Measurements from ENCODE around the gene OPA3. TPM values are rescaled to one million over a fixed set of nuclear protein-coding genes. Genes with fewer than 3 reads are reported as not detected.

Gene OPA3
- total and polyA plus RNA-seq, 11 donors: 13.1 to 30.4 (median 22.3) TPM

DNA sequence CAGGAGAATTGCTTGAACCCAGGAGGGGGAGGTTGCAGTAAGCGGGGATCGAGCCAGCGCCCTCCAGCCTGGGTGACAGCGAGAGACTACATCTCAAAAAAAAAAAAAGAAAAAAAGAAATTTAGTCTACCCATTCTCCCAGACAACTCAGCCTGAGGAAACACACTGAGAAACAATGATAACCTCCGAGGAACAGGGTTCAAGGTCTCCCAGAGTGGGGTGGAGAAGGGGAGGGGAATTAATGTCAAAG lies 78.7 kb downstream of the OPA3 start:
- DNase-seq: no peak
- intact Hi-C loops (cut with DNase I): loop anchor here in 3 of 10 donors (5.0 kb wide), 3 partner anchors 76 to 186 kb away; partner anchors contain the start of genes OPA3 (in 2 of the 3), QPCTL (in 1 of the 3) and SNRPD2 (in 1 of the 3)

DNA sequence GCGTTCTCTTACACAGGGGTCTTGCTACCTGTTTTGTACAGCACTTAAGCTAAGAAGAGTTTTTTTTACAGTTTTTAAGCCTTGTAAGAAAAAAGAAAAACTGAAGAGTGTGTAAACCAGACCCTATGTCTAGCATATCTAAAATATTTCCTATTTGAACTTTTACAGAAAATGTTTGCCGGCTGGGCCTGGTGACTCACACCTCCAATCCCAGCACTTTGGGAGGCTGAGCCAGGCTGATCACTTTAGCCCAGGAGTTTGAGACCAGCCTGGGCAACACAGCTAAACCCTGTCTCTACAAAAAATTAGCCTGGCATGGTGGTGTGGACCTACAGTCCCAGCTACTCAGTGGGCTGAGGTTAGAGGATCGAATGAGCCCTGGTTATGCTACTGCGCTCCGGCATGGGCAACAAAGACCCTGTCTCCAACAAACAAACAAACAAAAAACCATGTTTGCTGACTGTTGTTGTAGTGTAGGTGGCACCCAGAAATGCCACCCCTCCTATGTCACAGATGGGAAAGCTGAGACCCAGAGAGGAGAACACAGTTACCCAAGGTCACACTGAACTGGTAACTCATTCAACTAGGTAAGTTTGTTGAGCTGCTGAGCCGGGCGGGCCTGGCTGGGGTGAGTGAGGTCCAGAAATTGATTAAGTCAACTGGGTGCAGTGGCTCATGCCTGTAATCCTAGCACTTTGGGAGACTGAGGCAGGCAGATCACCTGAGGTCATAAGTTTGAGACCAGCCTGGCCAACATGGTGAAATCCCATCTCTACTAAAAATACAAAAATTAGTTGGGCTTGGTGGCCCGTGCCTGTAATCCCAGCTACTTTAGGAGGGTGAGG lies 79.2 kb downstream of the OPA3 start:
- ATAC-seq (no peak), DNase-seq (no peak)
- H3K27ac ChIP-seq: peak overlapping the region in 8 of 12 donors; percentile 9 to 99 (median 97)
- peaks cover 0 to under 1% (median 0%) of the 10 kb centered on the region in 9 donors for H3K27me3 ChIP-seq
- H3K4me1 ChIP-seq: peaks cover 0 to 47% (median 12%) of the 10 kb centered on the region in 12 donors
- TF ChIP-seq POLR2A (IDR thresholded peaks at IDR 0.05): no peak
- TF ChIP-seq, protein P1, sequence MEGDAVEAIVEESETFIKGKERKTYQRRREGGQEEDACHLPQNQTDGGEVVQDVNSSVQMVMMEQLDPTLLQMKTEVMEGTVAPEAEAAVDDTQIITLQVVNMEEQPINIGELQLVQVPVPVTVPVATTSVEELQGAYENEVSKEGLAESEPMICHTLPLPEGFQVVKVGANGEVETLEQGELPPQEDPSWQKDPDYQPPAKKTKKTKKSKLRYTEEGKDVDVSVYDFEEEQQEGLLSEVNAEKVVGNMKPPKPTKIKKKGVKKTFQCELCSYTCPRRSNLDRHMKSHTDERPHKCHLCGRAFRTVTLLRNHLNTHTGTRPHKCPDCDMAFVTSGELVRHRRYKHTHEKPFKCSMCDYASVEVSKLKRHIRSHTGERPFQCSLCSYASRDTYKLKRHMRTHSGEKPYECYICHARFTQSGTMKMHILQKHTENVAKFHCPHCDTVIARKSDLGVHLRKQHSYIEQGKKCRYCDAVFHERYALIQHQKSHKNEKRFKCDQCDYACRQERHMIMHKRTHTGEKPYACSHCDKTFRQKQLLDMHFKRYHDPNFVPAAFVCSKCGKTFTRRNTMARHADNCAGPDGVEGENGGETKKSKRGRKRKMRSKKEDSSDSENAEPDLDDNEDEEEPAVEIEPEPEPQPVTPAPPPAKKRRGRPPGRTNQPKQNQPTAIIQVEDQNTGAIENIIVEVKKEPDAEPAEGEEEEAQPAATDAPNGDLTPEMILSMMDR (IDR thresholded peaks at IDR 0.05): no peak
- WGBS, 4 donors: 87 to 93% (median 89%) methylated on average over 8 of the region's 8 CpGs
- intact Hi-C loops (cut with DNase I): loop anchor here in 3 of 10 donors (5.0 kb wide), 3 partner anchors 77 to 187 kb away; partner anchors contain the start of genes OPA3 (in 2 of the 3), QPCTL (in 1 of the 3) and SNRPD2 (in 1 of the 3)
- no peaks in the 10 kb centered on the region for H3K9me3 ChIP-seq
- H3K36me3 ChIP-seq: peaks cover 0 to 2% (median 0%) of the 10 kb centered on the region in 9 donors
- peak overlapping the region in 1 of 12 donors; percentile 100 for H3K4me3 ChIP-seq

More for the DNA sequence above, 78.7 kb downstream of the OPA3 start:
- 53 to 66% (median 66%) methylated on average over 5 of the region's 5 CpGs for WGBS, 4 donors
- H3K27me3 ChIP-seq: no peaks in the 10 kb centered on the region
- TF ChIP-seq, protein P1 (IDR thresholded peaks at IDR 0.05): no peak
- no peak for TF ChIP-seq POLR2A (IDR thresholded peaks at IDR 0.05)
- peak overlapping the region in 8 of 12 donors; percentile 78 to 100 (median 96) for H3K4me3 ChIP-seq
- no peak for ATAC-seq
- peaks cover 0 to 50% (median 16%) of the 10 kb centered on the region in 12 donors for H3K4me1 ChIP-seq
- peak overlapping the region; percentile 9 to 99 (median 96) for H3K27ac ChIP-seq
- peaks cover 0 to 8% (median 0%) of the 10 kb centered on the region in 9 donors for H3K36me3 ChIP-seq
- no peaks in the 10 kb centered on the region for H3K9me3 ChIP-seq

DNA sequence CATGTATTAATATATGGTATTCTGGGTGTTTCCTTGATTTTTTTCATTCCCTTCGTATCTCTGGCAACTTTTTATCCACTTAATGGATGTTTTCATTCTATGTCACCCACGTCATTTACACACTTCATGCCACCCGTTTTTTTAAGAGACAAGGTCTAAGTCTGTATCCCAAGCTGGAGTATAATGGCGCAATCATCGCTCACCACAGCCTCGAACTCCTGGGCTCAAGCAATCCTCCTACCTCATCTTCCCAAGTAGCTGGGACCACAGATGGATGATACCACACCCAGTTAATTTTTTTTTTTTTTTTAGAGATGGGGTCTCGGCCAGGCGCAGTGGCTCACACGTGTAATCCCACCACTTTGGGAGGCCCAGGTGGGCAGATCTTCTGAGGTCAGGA lies 80.7 kb downstream of the OPA3 start:
- Histone ChIP-seq H3K36me3 (no peaks in the 10 kb centered on the region), H3K4me1 (peaks cover under 1 to 49% (median 7%) of the 10 kb centered on the region in 12 donors), H3K27ac (no peak overlapping the region), H3K9me3 (no peaks in the 10 kb centered on the region), H3K4me3 (no peak overlapping the region), H3K27me3 (peaks cover 0 to 12% (median 7%) of the 10 kb centered on the region in 9 donors)
- DNase-seq (no peak), ATAC-seq (no peak)
- intact Hi-C loops (cut with DNase I): no loop called here
- 83 to 90% (median 88%) methylated on average over 9 of the region's 9 CpGs for WGBS, 4 donors
- no peak for TF ChIP-seq POLR2A (IDR thresholded peaks at IDR 0.05)
- TF ChIP-seq, protein P1 (IDR thresholded peaks at IDR 0.05): no peak

DNA sequence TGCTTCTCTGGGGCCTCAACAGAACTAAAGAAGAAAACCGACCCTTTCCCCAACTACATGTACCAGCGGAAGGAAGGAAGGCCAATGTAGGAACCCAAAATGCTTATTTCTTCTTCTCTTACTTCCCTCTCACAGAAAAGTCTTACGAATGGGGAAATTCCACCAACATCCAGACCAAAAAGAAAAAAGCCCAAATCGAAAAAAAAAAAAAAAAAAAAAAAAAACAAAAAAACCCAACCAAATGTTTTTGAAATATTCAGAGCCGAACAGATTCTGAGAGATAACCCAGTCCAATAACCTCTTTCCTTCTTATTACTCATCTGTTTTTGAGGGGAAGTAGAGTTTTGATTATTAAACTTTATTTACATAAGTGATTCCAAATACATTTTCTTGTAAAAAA lies 82.5 kb downstream of the OPA3 start:
- 75 to 83% (median 76%) methylated on average over 5 of the region's 5 CpGs for WGBS, 4 donors
- ATAC-seq (no peak), DNase-seq (no peak)
- no peaks in the 10 kb centered on the region for H3K9me3 ChIP-seq
- H3K27me3 ChIP-seq: peaks cover 0 to 25% (median 9%) of the 10 kb centered on the region in 9 donors
- TF ChIP-seq, protein P1 (IDR thresholded peaks at IDR 0.05): no peak
- no peak for TF ChIP-seq POLR2A (IDR thresholded peaks at IDR 0.05)
- intact Hi-C loops (cut with DNase I): no loop called here
- H3K36me3 ChIP-seq: no peaks in the 10 kb centered on the region
- peak overlapping the region in 2 of 12 donors; percentile 28 to 86 for H3K27ac ChIP-seq
- peaks cover 7 to 67% (median 19%) of the 10 kb centered on the region in 12 donors for H3K4me1 ChIP-seq
- H3K4me3 ChIP-seq: no peak overlapping the region

Measured in heart left ventricle (tissue), 16 donors.